ENCODE results near the gene PRDM11. TPM values are rescaled to one million over a fixed set of nuclear protein-coding genes. Genes with fewer than 3 reads are reported as not detected.

Gene PRDM11
- total and polyA plus RNA-seq, 4 donors, result 0.64 to 6.9 (median 2.8) TPM

- TF ChIP-seq CTCF (IDR thresholded peaks at IDR 0.05; ENCODE audit: low read depth, low read length, missing input control) (no peak), HNF4A (conservative IDR thresholded peaks at IDR 0.05) (no peak), SP1 (IDR thresholded peaks at IDR 0.05) (no peak)
Measured at GRCh38 chr11:45239733-45240132, 93.3 kb downstream of the PRDM11 start (continued).

- TF ChIP-seq CTCF (IDR thresholded peaks at IDR 0.05; ENCODE audit: low read depth, low read length, missing input control) (no peak), YY1 (IDR thresholded peaks at IDR 0.05) (no peak), EGR1 (IDR thresholded peaks at IDR 0.05; ENCODE audit: low read depth in 2 of 2) (no peak), RXRA (IDR thresholded peaks at IDR 0.05) (no peak), NR2F2 (IDR thresholded peaks at IDR 0.05) (no peak), RAD21 (IDR thresholded peaks at IDR 0.05) (no peak), FOXA1 (IDR thresholded peaks at IDR 0.05) (no peak), REST (IDR thresholded peaks at IDR 0.05) (no peak), HNF4G (IDR thresholded peaks at IDR 0.05) (no peak), MAX (IDR thresholded peaks at IDR 0.05) (no peak), TAF1 (conservative IDR thresholded peaks at IDR 0.05) (no peak), ATF3 (IDR thresholded peaks at IDR 0.05) (no peak), ZBTB33 (IDR thresholded peaks at IDR 0.05) (no peak)
- no peak overlapping the region for H3K4me3 ChIP-seq (ENCODE audit: low read depth in 1 of 3, low read length in 3 of 3)
- no peak overlapping the region for H3K9ac ChIP-seq (ENCODE audit: low read depth in 1 of 2, low read length in 2 of 2)
- no peaks in the 10 kb centered on the region for H3K4me1 ChIP-seq (ENCODE audit: control insufficient read depth in 4 of 4, insufficient read depth in 4 of 4, low read length in 3 of 4)
- no peak overlapping the region for H3K27ac ChIP-seq (ENCODE audit: low read depth in 1 of 2, low read length in 2 of 2)
- DNase-seq (ENCODE audit: low spot score), result no peak
- no peaks in the 10 kb centered on the region for H3K36me3 ChIP-seq (ENCODE audit: control insufficient read depth in 4 of 4, insufficient read depth in 3 of 4, low read depth in 1 of 4, low read length in 3 of 4)
- H3K9me3 ChIP-seq (ENCODE audit: control insufficient read depth in 4 of 4, low read length in 3 of 4), result peaks cover 0 to 4% (median 0%) of the 10 kb centered on the region in 4 donors
- H3K27me3 ChIP-seq (ENCODE audit: control insufficient read depth in 4 of 4, insufficient read depth in 4 of 4, low read length in 3 of 4), result peaks cover 0 to 3% (median 0%) of the 10 kb centered on the region in 4 donors
- 88% methylated on average over 12 of the region's 12 CpGs for WGBS
Measured at GRCh38 chr11:45243967-45244366, 97.5 kb downstream of the PRDM11 start.

Measured in liver (tissue), 9 donors.